VCaP (cell line): ENCODE results near the gene SIN3A.

ENCODE experiments used
- H3K27ac ChIP-seq: fragments of 450-650 bp; 2 replicates; pipeline ENCODE4 v1.5.1; 2017
- TF ChIP-seq, protein P1 (sequence below): fragments of 450-650 bp; conservative IDR thresholded peaks from 2 replicates; pipeline ENCODE4 v1.5.1; 2017; ENCODE audit warnings: mild to moderate bottlenecking, moderate library complexity

Gene SIN3A

DNA sequence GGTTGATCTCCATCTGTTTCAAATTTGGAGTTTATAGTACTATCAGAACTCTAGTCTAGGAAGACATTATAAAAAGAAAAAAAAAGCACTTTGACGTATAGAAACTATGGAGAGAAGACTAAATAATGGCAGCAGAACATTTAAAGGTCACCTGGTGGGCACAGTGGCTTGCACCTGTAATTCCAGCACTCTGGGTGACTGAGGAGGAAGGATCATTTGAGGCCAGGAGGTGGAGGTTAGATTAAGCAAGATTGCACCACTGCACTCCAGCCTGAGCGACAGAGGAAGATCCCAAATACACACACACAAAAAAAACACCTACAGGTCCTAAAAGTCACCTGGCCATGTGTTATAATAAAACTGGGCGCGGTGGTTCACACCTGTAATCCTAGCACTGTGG is 13.8 kb downstream of the SIN3A start:
- TF ChIP-seq, protein P1, sequence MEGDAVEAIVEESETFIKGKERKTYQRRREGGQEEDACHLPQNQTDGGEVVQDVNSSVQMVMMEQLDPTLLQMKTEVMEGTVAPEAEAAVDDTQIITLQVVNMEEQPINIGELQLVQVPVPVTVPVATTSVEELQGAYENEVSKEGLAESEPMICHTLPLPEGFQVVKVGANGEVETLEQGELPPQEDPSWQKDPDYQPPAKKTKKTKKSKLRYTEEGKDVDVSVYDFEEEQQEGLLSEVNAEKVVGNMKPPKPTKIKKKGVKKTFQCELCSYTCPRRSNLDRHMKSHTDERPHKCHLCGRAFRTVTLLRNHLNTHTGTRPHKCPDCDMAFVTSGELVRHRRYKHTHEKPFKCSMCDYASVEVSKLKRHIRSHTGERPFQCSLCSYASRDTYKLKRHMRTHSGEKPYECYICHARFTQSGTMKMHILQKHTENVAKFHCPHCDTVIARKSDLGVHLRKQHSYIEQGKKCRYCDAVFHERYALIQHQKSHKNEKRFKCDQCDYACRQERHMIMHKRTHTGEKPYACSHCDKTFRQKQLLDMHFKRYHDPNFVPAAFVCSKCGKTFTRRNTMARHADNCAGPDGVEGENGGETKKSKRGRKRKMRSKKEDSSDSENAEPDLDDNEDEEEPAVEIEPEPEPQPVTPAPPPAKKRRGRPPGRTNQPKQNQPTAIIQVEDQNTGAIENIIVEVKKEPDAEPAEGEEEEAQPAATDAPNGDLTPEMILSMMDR = no peak
- no peak overlapping the region for H3K27ac ChIP-seq

DNA sequence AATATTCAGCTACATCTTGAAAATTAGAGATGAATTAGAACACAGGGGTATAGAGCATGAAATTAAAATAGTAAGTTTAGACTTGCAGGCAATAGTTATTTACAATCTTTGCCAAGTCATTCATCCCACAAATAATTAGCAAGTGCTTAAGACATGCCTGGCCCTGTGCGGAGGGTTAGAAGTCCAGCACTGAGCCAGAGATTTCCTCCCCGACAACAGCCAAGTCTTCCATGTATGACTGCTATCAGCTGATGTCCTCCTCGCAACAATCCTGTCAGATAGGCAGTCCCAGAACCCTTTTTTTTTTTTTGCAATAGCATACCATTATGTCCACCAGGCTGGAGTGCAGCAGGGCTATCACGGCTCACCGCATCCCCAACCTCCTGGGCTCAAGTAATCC is 14.6 kb downstream of the SIN3A start:
- H3K27ac ChIP-seq = no peak overlapping the region
- TF ChIP-seq, protein P1 = no peak

DNA sequence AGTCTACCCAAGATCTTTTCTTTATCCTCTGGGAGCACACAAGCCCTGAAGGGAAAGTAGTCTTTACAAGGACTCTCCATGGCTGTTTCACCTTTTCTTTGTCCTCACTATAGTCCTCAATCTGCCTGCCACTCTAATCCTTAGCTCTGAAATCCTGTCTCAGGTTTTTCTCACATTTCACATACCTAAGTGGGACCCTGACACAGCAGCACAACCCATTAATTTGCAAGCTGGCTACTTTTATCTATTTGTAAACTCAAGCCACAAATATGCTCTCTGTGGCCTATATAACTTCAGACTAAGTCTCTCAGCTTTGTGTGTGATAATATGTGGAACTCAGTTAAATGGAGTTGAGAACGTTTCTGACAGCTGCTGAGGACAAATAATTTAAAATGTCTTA is 19.8 kb downstream of the SIN3A start:
- TF ChIP-seq, protein P1 = no peak
- H3K27ac ChIP-seq = no peak overlapping the region

DNA sequence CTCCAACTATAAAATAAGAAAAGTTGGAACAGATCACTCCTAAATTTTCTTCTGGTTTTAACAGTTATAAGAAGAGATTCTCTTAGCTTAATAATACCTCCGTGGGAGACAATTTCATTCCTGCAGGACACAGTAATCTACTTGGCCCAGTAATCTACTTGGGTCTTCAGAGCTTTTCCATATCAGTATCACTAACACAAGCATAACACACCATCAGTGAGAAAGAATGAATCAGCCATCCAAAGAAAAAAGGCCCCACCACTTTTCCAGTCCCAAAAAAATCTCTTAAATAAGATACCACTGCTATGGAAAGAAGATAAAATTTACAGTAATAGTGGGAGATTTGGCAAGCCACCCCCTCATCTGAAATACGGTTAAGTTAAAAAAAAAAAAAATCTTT is 20.2 kb downstream of the SIN3A start:
- no peak overlapping the region for H3K27ac ChIP-seq
- TF ChIP-seq, protein P1 = no peak

DNA sequence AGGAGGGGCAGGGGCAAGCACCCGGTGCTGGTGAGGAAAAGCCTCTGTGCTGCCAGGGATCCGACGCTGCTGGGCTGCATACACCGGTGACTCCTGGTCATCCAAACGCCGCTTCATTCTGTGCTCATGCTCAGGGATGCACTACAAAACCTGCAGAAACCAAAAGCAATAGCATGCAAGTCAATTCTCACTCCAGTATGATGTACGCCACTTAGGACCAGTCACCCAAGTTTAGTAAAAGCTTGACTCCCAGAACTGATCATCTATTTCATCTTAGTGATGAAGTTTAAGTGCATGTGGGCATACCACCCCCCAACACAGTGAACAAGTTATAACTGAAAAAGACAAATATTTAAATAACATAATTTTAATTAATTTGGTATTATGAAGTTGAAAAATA is 21.2 kb downstream of the SIN3A start:
- TF ChIP-seq, protein P1 = no peak
- H3K27ac ChIP-seq = no peak overlapping the region

DNA sequence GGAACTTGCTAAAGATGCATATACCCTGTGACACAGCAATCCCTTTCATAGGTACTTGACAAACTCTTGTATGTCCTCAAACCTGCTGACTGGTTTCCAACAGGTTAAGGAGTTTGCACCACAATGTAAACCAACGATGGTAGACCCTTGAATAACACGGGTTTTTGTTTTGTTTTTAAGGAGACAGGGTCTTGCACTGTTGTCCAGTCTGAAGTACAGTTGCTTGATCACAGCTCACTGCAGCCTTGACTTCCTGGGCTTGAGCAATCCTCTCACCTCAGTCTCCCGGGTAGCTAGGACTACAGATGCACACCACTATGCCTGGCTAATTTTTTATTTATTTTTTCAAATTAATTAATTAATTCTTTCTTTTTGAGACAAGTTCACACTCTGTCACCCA is 23.3 kb downstream of the SIN3A start:
- H3K27ac ChIP-seq = no peak overlapping the region
- TF ChIP-seq, protein P1 = no peak

DNA sequence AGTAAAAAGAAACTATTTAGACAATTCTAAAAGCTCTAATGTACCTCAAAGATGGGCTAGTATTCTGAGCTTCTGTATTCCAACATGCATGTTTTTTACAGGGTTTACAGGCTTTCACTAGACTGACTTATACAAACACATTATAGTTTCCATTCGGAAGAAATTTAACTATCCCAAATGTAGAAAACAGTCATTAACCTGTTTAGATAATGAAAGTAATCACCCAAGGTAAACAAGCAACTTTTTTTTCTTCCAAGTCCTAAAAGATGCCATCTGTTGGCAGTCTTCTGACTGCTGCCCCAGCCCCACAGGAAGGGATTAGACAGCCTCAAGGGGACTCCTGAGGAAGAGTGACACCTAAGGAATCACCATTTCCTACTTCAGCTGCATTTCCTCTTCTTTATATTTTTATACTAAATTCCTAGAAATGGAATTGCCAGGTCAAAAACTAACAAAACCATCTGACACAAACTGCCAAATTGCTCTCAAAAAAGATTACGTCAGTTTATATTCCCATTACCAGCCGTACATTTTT is 25.5 kb downstream of the SIN3A start:
- H3K27ac ChIP-seq = peak overlapping the region; percentile 0
- TF ChIP-seq, protein P1 = no peak
